ENCODE measurements around the gene MPZL2.

MPZL2 gene

DNA sequence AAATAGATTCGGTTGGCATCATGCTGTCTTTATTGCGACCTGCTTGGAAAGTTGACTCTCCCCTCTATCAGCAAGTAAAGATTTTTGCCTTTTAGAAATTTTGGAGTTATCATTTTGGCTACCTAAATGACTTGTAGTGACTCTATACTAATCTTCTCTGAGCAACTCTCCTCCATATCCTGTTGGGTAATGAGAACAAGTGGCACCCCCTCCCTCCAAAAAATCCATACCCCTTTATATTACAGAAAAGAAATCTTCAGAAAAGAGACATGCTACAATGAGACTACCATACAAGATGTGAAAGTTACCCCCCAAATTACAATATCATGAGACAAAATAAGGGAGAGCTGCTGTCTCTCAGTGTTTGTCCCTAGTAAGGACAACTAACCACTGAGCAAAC lies 40.5 kb downstream of the MPZL2 start:
- H3K27ac Mint-ChIP-seq, result no peak overlapping the region
- H3K4me1 Mint-ChIP-seq, result no peaks in the 10 kb centered on the region
- H3K27me3 Mint-ChIP-seq (ENCODE audit: low read depth), result peaks cover 60% of the 10 kb centered on the region
- TF ChIP-seq, protein P1, sequence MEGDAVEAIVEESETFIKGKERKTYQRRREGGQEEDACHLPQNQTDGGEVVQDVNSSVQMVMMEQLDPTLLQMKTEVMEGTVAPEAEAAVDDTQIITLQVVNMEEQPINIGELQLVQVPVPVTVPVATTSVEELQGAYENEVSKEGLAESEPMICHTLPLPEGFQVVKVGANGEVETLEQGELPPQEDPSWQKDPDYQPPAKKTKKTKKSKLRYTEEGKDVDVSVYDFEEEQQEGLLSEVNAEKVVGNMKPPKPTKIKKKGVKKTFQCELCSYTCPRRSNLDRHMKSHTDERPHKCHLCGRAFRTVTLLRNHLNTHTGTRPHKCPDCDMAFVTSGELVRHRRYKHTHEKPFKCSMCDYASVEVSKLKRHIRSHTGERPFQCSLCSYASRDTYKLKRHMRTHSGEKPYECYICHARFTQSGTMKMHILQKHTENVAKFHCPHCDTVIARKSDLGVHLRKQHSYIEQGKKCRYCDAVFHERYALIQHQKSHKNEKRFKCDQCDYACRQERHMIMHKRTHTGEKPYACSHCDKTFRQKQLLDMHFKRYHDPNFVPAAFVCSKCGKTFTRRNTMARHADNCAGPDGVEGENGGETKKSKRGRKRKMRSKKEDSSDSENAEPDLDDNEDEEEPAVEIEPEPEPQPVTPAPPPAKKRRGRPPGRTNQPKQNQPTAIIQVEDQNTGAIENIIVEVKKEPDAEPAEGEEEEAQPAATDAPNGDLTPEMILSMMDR (IDR thresholded peaks at IDR 0.05; ENCODE audit: unreplicated experiment in 3 of 3), result no peak
- H3K36me3 Mint-ChIP-seq (ENCODE audit: low read depth), result no peaks in the 10 kb centered on the region
- no peak overlapping the region for H3K4me3 Mint-ChIP-seq
- H3K9me3 Mint-ChIP-seq, result no peaks in the 10 kb centered on the region

DNA sequence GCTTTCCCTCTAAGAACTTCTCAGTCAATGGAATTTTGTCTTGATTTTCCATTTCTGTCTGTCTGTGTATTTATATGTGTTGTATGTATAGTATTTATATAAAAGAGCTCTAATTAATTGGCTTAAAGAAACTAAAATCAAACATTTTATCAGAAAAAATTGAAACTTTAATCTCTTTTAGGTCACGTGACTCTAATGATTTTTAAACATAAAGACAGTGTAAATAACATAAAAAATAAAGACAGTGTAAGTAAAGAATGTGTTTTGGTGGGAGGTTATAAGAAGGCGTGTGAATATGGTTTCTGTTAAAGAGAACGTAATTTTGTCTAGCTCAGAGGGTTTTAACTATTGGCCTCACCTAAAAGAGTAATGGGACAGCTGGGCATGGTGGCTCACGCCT lies 41.7 kb downstream of the MPZL2 start:
- Mint-ChIP-seq H3K4me3 (no peak overlapping the region), H3K27me3 (ENCODE audit: low read depth) (peaks cover 67% of the 10 kb centered on the region), H3K9me3 (no peaks in the 10 kb centered on the region), H3K27ac (no peak overlapping the region), H3K4me1 (no peaks in the 10 kb centered on the region), H3K36me3 (ENCODE audit: low read depth) (no peaks in the 10 kb centered on the region)
- TF ChIP-seq, protein P1 (IDR thresholded peaks at IDR 0.05; ENCODE audit: unreplicated experiment in 3 of 3), result no peak

DNA sequence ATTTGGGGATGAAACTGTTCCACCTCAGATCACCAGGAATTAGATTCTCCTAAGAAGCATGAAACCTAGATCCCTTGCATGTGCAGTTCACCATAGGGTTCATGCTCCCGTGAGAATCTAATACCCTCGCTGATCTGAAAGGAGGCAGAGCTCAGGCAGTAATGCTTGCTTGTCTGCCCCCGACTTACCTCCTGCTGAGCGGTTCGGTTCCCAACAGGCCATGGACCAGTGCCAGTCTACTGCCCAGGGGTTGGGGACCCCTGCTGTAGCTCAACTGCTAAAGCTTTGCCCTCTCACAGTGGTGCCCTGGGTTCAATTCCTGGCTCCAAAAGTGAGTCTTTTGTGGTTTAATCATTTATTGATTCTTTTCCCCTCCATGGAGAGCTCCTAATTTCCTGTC lies 42.7 kb downstream of the MPZL2 start:
- Mint-ChIP-seq H3K27me3 (ENCODE audit: low read depth) (peaks cover 75% of the 10 kb centered on the region), H3K36me3 (ENCODE audit: low read depth) (no peaks in the 10 kb centered on the region), H3K27ac (no peak overlapping the region), H3K4me3 (no peak overlapping the region), H3K9me3 (no peaks in the 10 kb centered on the region), H3K4me1 (no peaks in the 10 kb centered on the region)
- TF ChIP-seq, protein P1 (IDR thresholded peaks at IDR 0.05; ENCODE audit: unreplicated experiment in 3 of 3), result no peak

DNA sequence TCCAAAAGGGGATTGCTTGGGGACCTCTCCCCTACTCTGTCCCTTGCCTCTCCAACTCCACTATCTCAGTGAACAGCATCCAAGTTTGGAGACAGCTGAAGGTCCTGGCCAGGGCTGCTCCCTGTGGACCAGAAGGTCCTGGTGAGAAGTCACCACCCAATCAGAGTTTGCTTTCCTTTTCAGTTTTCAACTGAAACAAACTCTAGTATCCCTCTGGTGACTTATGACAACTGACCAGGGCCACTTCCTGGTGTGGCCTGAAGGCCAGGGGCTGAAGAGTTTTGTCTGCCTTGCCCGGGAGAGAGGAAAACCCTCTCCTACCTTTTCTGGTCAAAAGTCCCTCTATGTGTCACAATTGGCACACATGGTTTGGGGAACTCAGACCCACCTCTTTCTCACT lies 44.4 kb downstream of the MPZL2 start:
- H3K27me3 Mint-ChIP-seq (ENCODE audit: low read depth), result peaks cover 69% of the 10 kb centered on the region
- H3K4me1 Mint-ChIP-seq, result no peaks in the 10 kb centered on the region
- H3K27ac Mint-ChIP-seq, result no peak overlapping the region
- TF ChIP-seq, protein P1 (IDR thresholded peaks at IDR 0.05; ENCODE audit: unreplicated experiment in 3 of 3), result no peak
- H3K36me3 Mint-ChIP-seq (ENCODE audit: low read depth), result no peaks in the 10 kb centered on the region
- H3K4me3 Mint-ChIP-seq, result no peak overlapping the region
- no peaks in the 10 kb centered on the region for H3K9me3 Mint-ChIP-seq

DNA sequence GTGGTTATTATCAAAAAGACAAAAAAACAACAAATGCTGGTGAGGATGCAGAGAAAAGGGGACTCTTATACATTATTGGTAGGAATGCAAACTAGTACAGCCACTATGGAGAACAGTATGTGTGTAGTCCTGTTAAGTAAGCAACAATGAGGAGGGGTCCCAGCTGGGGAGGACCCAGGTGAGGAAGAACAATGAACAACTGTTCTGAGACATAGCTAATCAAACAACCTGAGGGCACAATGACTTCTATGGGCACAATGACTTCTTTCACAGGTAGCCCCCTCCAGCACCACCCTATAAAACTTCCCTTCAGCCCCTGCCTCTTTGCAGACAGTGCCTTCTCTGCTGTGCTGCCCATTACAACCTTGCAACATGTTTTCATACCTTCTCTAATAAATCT lies 44.9 kb downstream of the MPZL2 start:
- TF ChIP-seq, protein P1 (IDR thresholded peaks at IDR 0.05; ENCODE audit: unreplicated experiment in 3 of 3), result no peak
- Mint-ChIP-seq H3K27ac (no peak overlapping the region), H3K9me3 (no peaks in the 10 kb centered on the region), H3K36me3 (ENCODE audit: low read depth) (no peaks in the 10 kb centered on the region), H3K4me3 (no peak overlapping the region), H3K27me3 (ENCODE audit: low read depth) (peaks cover 71% of the 10 kb centered on the region), H3K4me1 (no peaks in the 10 kb centered on the region)

DNA sequence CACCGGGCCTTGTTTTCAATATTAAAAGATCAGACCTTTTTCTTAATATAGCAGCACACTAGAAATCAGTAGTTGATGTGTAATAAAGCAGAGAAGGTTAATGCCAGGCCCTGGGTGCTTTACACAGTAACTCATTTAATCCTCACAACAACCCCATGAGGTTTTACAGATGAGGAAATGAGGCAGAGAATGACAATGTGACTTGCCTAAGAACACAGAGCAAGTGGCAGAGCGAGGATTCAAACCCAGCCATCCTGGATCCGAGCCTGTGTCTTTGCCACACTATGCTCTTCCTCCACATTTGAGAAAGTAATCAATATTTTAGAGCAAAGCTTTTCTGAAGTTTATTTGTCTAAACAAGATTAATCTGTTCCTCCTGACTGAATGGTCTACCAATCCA lies 46.5 kb downstream of the MPZL2 start:
- Mint-ChIP-seq H3K9me3 (no peaks in the 10 kb centered on the region), H3K4me1 (no peaks in the 10 kb centered on the region), H3K4me3 (no peak overlapping the region), H3K36me3 (ENCODE audit: low read depth) (no peaks in the 10 kb centered on the region), H3K27me3 (ENCODE audit: low read depth) (peaks cover 74% of the 10 kb centered on the region), H3K27ac (no peak overlapping the region)
- TF ChIP-seq, protein P1 (IDR thresholded peaks at IDR 0.05; ENCODE audit: unreplicated experiment in 3 of 3), result no peak

Measured in nephron (organoid).